ENCODE data around the gene PAQR5. TPM values are rescaled to one million over a fixed set of nuclear protein-coding genes. Genes with fewer than 3 reads are reported as not detected.

Gene PAQR5
- total and polyA plus RNA-seq, 2 donors (not counting 3 experiments of a cell fraction or from before 2014, with no cell fraction given), result 0.08 to 0.09 TPM

DNA sequence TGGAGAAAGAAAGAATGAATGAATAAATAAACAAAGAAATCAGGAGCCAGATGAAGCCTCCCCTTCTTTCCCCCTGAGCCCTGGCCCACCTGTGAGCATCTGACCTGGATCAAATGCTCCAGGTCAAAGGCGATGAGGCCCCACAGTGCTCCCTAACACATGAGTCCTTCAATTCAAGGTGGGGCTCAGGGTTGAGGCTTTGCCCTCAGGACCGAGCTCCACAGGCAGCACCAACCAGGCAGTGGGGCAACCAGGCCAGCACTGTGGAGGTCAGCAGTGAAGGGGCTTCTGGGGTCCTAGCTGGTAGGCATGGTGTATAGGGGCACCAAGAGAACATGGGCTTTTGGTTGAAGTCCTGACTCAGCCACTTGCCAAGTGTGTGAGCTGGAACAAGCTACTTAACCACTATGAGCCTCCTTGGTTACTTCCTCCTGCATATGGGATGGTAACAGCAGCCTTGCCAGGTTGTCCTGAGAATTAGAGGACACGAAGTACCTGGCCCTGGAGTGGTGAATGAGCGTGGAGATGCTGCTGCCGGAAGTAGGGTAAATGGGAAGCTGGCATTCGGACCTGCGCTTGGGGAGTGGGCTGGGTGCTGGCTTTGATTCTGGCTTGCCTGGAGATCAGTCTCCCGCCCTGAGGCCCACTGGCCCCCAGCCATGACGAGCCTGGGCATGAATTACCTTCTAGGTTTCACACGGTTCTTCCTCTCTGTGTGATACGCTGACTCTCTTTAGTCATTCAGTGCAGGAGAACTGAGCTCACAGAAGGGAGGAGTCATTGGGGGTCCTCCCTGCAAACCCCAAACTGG lies 10.0 kb upstream of the PAQR5 start:
- no peak for TF ChIP-seq FOS (IDR thresholded peaks at IDR 0.05; ENCODE audit: borderline replicate concordance, insufficient read depth, low read length)
- no peaks in the 10 kb centered on the region for H4K20me1 ChIP-seq (replicated peaks; ENCODE audit: control insufficient read depth, extremely low read depth, insufficient read depth, low read length)
- no peak overlapping the region for H3K9ac ChIP-seq (replicated peaks; ENCODE audit: extremely low read depth, insufficient read depth, low read length)
- DNase-seq (ENCODE audit: low read depth, low spot score), result no peak
- no peak overlapping the region for H3K4me3 ChIP-seq (replicated peaks in 1 of 3; ENCODE audit: insufficient read depth in 1 of 3, low read depth in 1 of 3, low read length in 3 of 3)
- no peak overlapping the region for H2AFZ ChIP-seq (ENCODE audit: low read depth, low read length)
- no peaks in the 10 kb centered on the region for H3K79me2 ChIP-seq (ENCODE audit: control insufficient read depth, insufficient read depth, low read length)
- peaks cover 0 to 2% of the 10 kb centered on the region in 2 experiments for H3K27me3 ChIP-seq (ENCODE audit: control insufficient read depth in 2 of 2, insufficient read depth in 2 of 2, low read length in 2 of 2)
- intact Hi-C loops (cut with micrococcal nuclease) (no loop called here), dilution Hi-C loops (cut with MboI; ENCODE audit: extremely low pct_ligation_motif_present, low sequenced_read_pairs) (no loop called here)
- no peaks in the 10 kb centered on the region for H3K9me1 ChIP-seq (replicated peaks; ENCODE audit: control insufficient read depth, extremely low read depth, insufficient read depth, low read length)
- no peaks in the 10 kb centered on the region for H3K36me3 ChIP-seq (ENCODE audit: control insufficient read depth in 2 of 2, extremely low read depth in 1 of 2, insufficient read depth in 2 of 2, low read length in 2 of 2)
- ChIA-PET CTCF (interaction anchor here (0.5 to 2.5 kb wide), 4 partner anchors 11 to 1214 kb away, joined by 3 to 6 read pairs (median 4); no protein-coding TSS in a partner anchor), POLR2A (no interaction called here)
- H3K9me3 ChIP-seq (replicated peaks; ENCODE audit: control insufficient read depth, insufficient read depth, low read length), result no peaks in the 10 kb centered on the region
- no peaks in the 10 kb centered on the region for H3K4me1 ChIP-seq (ENCODE audit: control insufficient read depth, extremely low read depth, insufficient read depth, low read length)
- FAIRE-seq, result no peak
- no TSS peak for BruUV-seq (replicated peaks)
- no peak overlapping the region for H3K4me2 ChIP-seq (ENCODE audit: insufficient read depth, low read length)
- H3K27ac ChIP-seq (ENCODE audit: insufficient read depth, low read depth, low read length), result no peak overlapping the region

DNA sequence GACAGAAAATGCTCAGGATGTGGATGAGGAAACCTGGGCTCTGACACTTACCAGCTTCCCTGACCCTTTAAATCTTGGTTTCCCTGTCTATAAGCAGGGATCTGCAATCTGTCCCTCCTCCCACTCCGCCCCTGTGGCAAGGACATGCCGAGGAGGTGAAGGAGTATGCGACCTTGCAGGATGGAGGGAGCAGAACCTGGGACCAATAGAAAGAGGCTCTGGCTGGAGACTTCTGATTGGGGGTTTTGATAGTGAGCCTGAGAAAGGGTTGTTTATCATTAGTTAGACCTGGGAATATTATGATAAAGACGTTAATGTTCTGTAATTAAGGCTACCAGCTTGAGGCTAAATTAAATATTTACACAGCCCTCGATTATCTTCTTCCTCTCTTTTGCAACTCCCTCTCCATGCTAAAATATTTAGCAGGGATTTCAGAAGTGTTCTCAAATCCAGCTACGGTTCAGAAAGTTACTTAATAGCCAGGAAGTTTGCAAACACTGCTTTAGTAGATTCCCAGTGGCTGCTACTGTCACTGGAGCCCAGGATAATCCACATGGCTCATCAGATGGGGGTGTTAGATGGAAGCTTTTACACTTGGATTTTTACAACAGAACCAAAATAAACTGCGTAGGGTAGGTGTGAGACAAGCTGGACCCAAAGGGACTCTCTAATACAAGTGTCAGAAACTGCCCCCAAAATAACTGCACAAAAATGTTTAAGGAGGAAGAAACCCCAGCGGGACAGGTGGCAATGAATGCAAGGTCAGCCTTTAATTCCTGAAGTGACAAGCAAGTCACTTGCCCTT lies 9.2 kb upstream of the PAQR5 start:
- no peak overlapping the region for H3K4me2 ChIP-seq (ENCODE audit: insufficient read depth, low read length)
- POLR2A ChIA-PET, result no interaction called here
- no TSS peak for BruUV-seq (replicated peaks)

More for the DNA sequence above, 9.2 kb upstream of the PAQR5 start:
- Histone ChIP-seq H3K4me3 (replicated peaks in 1 of 3; ENCODE audit: insufficient read depth in 1 of 3, low read depth in 1 of 3, low read length in 3 of 3) (no peak overlapping the region), H4K20me1 (replicated peaks; ENCODE audit: control insufficient read depth, extremely low read depth, insufficient read depth, low read length) (no peaks in the 10 kb centered on the region), H2AFZ (ENCODE audit: low read depth, low read length) (no peak overlapping the region), H3K9me1 (replicated peaks; ENCODE audit: control insufficient read depth, extremely low read depth, insufficient read depth, low read length) (no peaks in the 10 kb centered on the region), H3K9ac (replicated peaks; ENCODE audit: extremely low read depth, insufficient read depth, low read length) (no peak overlapping the region), H3K4me1 (ENCODE audit: control insufficient read depth, extremely low read depth, insufficient read depth, low read length) (no peaks in the 10 kb centered on the region), H3K9me3 (replicated peaks; ENCODE audit: control insufficient read depth, insufficient read depth, low read length) (no peaks in the 10 kb centered on the region), H3K27ac (ENCODE audit: insufficient read depth, low read depth, low read length) (no peak overlapping the region), H3K27me3 (ENCODE audit: control insufficient read depth in 2 of 2, insufficient read depth in 2 of 2, low read length in 2 of 2) (peaks cover 0 to 3% of the 10 kb centered on the region in 2 experiments), H3K79me2 (ENCODE audit: control insufficient read depth, insufficient read depth, low read length) (no peaks in the 10 kb centered on the region), H3K36me3 (ENCODE audit: control insufficient read depth in 2 of 2, extremely low read depth in 1 of 2, insufficient read depth in 2 of 2, low read length in 2 of 2) (no peaks in the 10 kb centered on the region)
- FAIRE-seq, result no peak
- TF ChIP-seq MYC (IDR thresholded peaks at IDR 0.05; ENCODE audit: low read depth, low read length) (no peak), EZH2 (IDR thresholded peaks at IDR 0.05; ENCODE audit: borderline replicate concordance, low read depth, low read length, severe bottlenecking) (no peak)
- intact Hi-C loops (cut with micrococcal nuclease), result no loop called here
- no peak for DNase-seq (ENCODE audit: low read depth, low spot score)
- dilution Hi-C loops (cut with MboI; ENCODE audit: extremely low pct_ligation_motif_present, low sequenced_read_pairs), result no loop called here
- CTCF ChIA-PET, result interaction anchor here (1.4 to 2.5 kb wide), 3 partner anchors 10 to 14 kb away, joined by 3 to 6 read pairs (median 3); no protein-coding TSS in a partner anchor

Data from endothelial cell of umbilical vein (primary cell).